HAP-1 (cell line): ENCODE results near the gene TCIRG1.

Experiments
- DNase-seq, 2 experiments: peaks; one replicate each; pipeline ENCODE4 v3.0.0-alpha.2; 2016 to 2020; ENCODE audit warnings: low spot score in 2 of 2
- H3K27me3 ChIP-seq: fragments of 250-450 bp; sonication (Bioruptor Pico); 2 replicates; pipeline ENCODE4 v1.5.1; 2020; ENCODE audit warnings: low read depth, mild to moderate bottlenecking, moderate library complexity
- H3K36me3 ChIP-seq: fragments of 250-450 bp; sonication (Bioruptor Pico); replicated peaks from 2 replicates; pipeline ENCODE4 v1.5.1; 2020; ENCODE audit warnings: mild to moderate bottlenecking
- H3K4me1 ChIP-seq: fragments of 250-450 bp; sonication (Bioruptor Pico); 2 replicates; pipeline ENCODE4 v1.5.1; 2020; ENCODE audit warnings: mild to moderate bottlenecking
- H3K4me3 ChIP-seq: fragments of 250-450 bp; sonication (Bioruptor Pico); 2 replicates; pipeline ENCODE4 v1.5.1; 2020; ENCODE audit warnings: mild to moderate bottlenecking, moderate library complexity
- H3K9me3 ChIP-seq: fragments of 250-450 bp; sonication (Bioruptor Pico); 2 replicates; pipeline ENCODE4 v1.5.1; 2020; ENCODE audit warnings: mild to moderate bottlenecking, moderate library complexity
- in situ Hi-C: fragments of 300-500 bp; cut with MboI; formaldehyde crosslinking; loops from 3 replicates; pipeline ENCODE4 v1.14.3; 2020; ENCODE audit warnings: low sequenced_read_pairs, inconsistent platforms, mixed read lengths

Gene TCIRG1

DNA sequence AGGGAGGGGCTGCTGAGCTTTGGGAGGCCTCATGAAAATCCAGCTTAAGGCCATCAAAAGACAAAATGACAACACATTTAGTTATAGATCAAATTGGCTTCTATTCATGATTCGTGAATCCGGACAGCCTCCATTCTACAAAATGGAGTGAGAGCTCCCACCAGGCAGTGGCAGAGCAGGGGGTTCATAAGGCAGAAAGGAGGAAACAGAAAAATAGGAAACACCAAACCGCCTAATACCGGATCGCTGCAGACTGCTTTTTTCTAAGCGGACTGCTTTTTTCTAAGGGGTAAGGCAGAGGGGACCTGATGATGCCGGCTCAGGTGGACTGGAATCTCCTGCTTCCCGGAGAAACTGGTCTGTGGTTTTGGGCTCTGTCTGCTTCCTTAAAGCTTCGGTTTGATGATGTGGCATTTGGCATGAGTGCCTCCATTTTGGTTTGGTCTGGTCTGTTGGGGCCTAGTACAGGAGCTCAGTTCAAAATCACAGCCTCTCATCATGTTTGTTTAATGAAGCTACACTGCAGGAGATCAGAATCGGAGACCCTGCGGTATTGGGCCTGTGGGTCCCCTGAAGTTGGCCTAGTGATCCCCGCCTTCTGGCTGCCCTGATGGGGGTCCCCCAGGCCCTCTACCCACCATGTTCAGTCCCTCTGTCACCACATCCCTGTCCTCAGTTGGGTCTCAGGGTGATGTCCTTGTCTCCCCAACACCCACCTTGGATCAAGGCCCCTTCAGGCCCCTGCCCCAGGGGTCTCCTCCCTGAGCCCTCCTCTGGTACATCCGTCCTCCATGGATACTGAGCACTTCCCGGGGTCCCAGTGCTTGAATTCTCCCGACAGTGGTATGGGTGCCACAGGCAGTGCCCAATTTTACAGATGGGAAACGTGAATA is 27.5 kb upstream of the TCIRG1 start:
- peaks cover 31% of the 10 kb centered on the region for H3K4me1 ChIP-seq
- no peak for DNase-seq

DNA sequence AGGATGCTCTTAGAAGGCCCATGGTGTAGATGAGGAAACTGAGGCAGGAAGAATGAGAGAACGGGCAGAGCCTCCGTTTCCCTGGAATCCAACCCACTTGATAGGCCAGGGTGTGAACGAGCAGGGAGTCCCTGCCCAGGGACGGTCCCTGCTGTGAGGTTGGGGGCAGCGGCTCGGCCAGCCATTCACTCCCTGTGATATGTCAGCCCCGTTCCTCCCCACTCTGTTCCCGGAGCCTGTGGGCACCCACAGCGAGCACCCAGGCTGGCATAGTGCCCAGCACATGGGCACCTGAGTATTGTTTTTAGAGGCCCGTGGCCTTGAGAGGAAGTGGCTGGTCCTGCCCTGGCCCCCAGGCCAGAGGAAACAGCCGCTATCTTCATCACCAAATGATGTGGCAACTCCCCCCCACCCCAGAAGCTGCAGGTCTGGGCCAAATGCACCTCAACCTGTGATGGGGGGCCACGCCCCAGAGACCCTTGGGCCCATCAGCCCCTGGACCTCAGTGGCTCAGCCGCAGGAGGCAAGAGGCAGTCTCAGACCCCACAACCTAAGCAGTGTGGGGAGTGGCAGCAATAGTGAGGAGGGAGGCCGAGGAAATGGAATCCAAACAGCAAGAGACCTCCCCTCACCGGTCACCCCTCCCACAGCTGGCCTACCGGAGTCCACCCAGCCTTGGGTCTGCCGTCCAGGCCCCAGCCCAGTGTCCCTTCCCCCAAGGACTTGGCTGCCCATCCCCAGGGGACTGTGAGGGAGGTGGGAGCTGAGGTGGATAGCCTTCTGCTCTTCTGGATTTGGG is 26.6 kb upstream of the TCIRG1 start:
- in situ Hi-C loops = no loop called here
- no peak overlapping the region for H3K4me3 ChIP-seq
- H3K27me3 ChIP-seq = no peaks in the 10 kb centered on the region
- peaks cover 31% of the 10 kb centered on the region for H3K4me1 ChIP-seq
- H3K36me3 ChIP-seq = no peaks in the 10 kb centered on the region
- no peak for DNase-seq
- no peaks in the 10 kb centered on the region for H3K9me3 ChIP-seq

More for the DNA sequence above, 27.5 kb upstream of the TCIRG1 start:
- H3K36me3 ChIP-seq = no peaks in the 10 kb centered on the region
- H3K27me3 ChIP-seq = no peaks in the 10 kb centered on the region
- no peak overlapping the region for H3K4me3 ChIP-seq
- in situ Hi-C loops = no loop called here
- no peaks in the 10 kb centered on the region for H3K9me3 ChIP-seq

DNA sequence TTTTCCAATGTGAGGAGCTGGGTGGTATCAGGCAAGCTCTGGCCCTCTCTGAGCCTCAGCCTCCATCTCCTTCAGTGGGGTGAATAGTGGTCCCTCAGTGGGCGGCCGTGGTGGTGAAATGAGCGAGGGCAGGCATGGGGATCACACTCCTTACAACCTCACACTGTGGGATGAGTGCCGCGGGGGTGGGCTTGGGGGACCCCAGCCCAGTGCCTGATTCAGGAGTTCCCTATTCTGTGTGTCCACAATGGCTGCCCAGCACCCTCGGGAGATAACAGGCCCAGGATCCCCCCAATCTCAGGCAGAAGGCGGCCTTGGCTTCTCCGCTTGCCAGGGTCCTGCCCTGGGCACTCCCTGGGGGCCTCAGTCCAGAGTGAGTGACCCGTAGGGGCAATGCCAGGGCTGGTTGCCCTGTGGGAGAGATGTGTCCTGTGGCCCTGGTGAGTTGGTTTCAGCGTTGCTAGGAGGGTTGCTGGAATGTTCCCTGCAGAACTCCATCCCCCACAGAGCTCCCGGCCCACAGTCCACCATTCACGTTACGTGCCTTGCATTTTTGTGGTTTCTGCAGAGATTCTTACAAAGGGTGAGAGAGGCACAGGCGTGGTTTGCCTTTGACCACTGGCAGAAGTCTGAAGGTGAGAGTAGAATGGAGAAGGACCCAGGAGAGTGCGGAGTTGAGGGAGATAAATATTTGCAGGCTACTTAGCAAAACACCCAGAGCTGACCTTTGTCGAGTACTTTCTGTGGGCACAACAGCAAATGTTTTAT is 25.8 kb upstream of the TCIRG1 start:
- peak; percentile 88 to 90 for DNase-seq
- H3K36me3 ChIP-seq = no peaks in the 10 kb centered on the region
- no peak overlapping the region for H3K4me3 ChIP-seq
- H3K27me3 ChIP-seq = no peaks in the 10 kb centered on the region
- in situ Hi-C loops = no loop called here
- no peaks in the 10 kb centered on the region for H3K9me3 ChIP-seq
- peaks cover 31% of the 10 kb centered on the region for H3K4me1 ChIP-seq

DNA sequence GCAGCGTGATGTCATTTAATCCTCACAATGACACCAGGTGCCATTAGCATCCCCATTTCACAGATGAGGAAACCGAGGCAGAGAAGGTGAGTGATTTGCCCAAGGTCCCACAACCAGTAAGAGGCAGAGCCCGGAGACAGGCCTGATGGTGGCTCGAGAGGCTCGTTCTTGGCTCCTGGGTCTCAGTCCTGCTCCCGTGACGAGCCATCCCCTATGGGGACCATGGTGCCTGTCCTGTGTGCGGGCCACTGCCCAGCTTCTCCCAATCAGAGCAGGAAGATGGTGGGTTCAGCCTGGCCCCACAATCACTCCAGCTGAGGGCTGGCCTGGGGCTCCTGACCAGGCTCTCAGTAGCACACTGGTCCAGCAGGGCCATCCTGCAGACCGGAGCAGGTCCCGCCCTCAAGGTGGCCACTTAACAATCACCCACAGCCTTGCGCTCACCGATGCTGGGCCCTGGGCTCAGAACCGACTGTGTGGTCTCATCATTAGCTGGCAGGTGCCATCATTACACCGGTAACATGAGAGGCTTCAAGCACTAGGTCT is 25.1 kb upstream of the TCIRG1 start:
- in situ Hi-C loops = no loop called here
- Histone ChIP-seq H3K4me1 (peaks cover 31% of the 10 kb centered on the region), H3K27me3 (no peaks in the 10 kb centered on the region), H3K9me3 (no peaks in the 10 kb centered on the region), H3K4me3 (no peak overlapping the region), H3K36me3 (no peaks in the 10 kb centered on the region)
- no peak for DNase-seq

DNA sequence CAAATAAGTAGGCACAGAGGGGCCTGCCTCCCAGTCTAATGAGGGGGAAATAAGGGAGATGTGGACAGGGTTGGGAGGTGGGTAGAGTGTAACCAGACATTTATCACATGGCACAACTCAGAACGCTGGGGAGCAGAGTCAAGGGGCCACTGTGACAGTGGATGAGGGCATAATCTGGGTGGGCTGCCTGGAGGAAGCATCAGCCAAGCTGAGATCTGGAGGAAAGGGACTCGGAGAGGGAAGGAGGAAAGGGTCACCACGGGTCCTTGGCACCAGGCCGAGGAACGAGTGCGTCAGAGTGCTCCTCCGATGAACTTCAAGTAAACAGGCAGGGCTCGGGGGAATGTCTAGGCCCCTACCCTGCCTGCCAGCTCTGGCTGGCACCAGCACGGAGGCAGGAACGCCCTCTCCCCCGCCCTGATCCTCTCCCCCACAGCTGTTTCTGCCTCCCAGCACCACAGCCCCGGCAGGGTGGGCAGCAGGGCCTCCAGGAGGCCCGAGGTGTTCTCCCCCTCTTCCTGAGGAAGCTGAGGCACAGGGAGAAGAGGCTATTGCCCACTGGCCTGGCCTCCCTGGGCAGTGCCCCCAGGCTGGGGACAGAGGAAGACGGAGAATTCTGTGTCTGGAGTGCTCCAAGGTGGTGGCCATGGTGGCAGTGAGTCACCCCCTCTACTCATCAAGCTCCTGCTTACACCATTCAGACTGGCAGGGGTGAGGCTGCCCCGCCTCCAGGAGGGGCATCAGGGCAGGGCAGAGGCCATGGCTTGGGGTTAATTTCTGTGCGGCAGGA is 24.5 kb upstream of the TCIRG1 start:
- no peaks in the 10 kb centered on the region for H3K9me3 ChIP-seq
- no peaks in the 10 kb centered on the region for H3K27me3 ChIP-seq
- in situ Hi-C loops = no loop called here
- DNase-seq = no peak
- no peak overlapping the region for H3K4me3 ChIP-seq
- no peaks in the 10 kb centered on the region for H3K36me3 ChIP-seq
- peaks cover 31% of the 10 kb centered on the region for H3K4me1 ChIP-seq

DNA sequence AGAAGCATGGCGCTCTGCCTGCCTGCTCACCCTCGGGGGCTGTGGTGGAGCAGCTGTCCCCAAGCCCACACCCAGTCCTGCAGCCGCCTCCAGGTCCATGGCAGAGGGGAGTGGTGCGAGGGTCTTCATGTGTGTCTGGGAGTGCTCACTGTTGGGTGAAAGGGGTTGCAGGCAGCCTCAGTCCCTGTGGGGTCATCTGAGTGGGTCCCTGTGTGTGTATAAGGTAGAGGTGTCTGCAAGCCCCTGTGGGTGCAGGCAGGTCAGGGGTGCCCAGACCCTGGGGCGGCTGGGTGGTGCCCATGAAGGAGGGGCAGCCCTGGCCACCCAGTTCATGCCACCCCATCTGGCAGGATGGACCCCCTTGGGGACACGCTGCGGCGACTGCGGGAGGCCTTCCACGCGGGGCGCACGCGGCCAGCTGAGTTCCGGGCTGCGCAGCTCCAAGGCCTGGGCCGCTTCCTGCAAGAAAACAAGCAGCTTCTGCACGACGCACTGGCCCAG is 23.8 kb upstream of the TCIRG1 start:
- Histone ChIP-seq H3K4me3 (no peak overlapping the region), H3K27me3 (no peaks in the 10 kb centered on the region), H3K36me3 (no peaks in the 10 kb centered on the region), H3K4me1 (peaks cover 27% of the 10 kb centered on the region), H3K9me3 (no peaks in the 10 kb centered on the region)
- in situ Hi-C loops = no loop called here
- DNase-seq = no peak

DNA sequence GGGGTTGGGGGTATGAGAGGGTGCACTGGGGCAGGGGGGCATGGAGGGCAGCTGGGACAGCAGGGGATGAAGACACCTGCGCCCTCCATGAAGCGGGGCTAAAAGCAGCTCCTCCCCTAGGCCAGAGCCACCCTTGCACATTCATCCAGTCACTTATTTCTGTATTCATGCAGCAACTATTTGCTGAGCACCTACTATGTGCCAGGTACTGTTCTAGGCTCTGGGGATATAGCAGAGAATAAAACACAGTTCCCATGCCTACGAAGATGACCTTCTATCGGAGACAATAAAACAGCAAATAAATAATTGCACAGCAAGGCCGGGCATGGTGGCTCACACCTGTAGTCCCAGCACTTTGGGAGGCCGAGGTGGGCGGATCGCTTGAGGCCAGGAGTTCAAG is 23.4 kb upstream of the TCIRG1 start:
- in situ Hi-C loops = no loop called here
- no peak overlapping the region for H3K4me3 ChIP-seq
- H3K9me3 ChIP-seq = no peaks in the 10 kb centered on the region
- no peaks in the 10 kb centered on the region for H3K36me3 ChIP-seq
- DNase-seq = no peak
- H3K4me1 ChIP-seq = peaks cover 23% of the 10 kb centered on the region
- no peaks in the 10 kb centered on the region for H3K27me3 ChIP-seq

DNA sequence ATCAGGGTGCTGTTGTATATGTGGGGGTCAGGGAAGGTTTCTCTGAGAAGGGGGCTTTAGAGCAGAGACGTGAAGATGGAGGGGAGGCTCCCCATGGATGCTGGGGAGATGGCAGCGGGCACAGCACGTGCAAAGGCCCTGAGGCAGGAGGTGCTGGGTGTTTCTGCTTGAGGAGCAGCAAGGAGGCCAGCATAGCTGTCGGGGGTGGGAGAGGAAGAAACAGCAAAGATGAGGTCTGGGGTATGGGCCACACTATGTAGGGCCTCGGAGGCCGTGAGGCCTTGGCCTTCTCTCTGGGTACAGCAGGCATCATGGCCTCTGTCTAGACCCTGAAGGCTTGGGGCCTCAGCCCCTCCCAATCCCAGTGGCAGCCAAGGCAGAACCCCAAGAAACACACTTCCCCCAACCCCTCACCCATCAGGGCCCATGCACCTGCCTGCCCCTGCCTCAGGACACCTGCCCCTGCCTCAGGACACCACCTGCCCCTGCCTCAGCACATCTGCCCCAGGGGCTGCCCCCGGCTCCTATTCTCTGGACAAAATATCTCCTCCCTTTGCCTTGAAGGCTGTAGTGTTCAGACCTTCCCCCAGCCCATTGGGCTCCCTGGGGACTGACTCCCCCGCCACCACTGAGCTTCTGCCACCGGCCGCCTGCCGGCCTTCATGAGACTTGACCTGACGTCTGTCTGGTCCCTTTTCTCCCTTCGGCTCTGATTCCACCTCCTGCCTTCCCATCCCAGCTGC is 22.5 kb upstream of the TCIRG1 start:
- DNase-seq = peak in 1 of 2 experiments; percentile 46
- H3K36me3 ChIP-seq = no peaks in the 10 kb centered on the region
- H3K4me3 ChIP-seq = no peak overlapping the region
- H3K9me3 ChIP-seq = no peaks in the 10 kb centered on the region
- H3K4me1 ChIP-seq = peaks cover 15% of the 10 kb centered on the region
- no peaks in the 10 kb centered on the region for H3K27me3 ChIP-seq
- in situ Hi-C loops = no loop called here

DNA sequence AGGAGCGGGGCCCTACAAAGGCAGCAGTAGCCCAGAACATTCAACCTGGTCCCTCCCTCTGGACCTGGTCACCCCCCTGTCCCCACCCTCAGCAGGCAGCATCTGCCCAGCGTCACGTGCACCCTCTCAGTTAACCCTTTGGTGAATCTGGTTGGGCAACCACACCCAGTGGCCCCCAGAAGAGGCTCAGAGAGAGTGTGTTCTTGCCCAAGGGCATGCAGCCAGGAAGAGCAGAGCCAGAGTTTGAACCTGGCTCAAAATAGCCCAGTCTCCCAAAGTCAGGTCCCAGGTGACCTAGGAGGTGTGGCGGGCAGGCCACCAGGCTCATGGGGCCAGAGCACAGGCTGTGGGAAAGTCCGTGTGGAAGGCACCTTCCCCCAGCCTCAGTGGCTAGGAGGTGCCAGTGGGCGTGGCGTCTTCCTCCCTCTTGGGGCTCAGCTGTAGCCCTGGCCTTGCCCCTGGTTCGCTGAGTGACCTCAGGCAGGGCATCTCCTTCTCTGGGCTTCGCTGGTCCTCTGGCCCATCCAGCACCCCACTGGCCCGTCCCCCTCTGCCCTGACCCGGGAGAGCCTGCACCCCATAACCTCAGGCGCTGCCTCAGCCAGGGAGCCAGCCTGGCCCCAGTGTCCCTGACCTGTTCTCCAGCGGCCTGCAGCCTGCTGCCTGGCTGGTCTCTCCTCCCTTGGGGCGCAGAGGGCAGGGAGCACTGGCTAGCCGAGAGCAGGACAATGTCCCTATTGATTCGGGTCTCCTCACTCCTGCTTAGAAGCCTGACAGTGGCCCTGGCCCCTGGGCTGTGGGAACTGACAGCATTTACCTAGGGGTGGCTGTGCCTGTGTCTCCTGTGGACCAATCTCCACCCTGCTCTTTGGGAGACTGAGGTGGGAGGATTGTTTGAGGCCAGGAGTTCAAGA is 21.7 kb upstream of the TCIRG1 start:
- no peak for DNase-seq
- Histone ChIP-seq H3K9me3 (no peaks in the 10 kb centered on the region), H3K4me1 (peaks cover 15% of the 10 kb centered on the region), H3K27me3 (no peaks in the 10 kb centered on the region), H3K36me3 (no peaks in the 10 kb centered on the region), H3K4me3 (no peak overlapping the region)
- in situ Hi-C loops = no loop called here

DNA sequence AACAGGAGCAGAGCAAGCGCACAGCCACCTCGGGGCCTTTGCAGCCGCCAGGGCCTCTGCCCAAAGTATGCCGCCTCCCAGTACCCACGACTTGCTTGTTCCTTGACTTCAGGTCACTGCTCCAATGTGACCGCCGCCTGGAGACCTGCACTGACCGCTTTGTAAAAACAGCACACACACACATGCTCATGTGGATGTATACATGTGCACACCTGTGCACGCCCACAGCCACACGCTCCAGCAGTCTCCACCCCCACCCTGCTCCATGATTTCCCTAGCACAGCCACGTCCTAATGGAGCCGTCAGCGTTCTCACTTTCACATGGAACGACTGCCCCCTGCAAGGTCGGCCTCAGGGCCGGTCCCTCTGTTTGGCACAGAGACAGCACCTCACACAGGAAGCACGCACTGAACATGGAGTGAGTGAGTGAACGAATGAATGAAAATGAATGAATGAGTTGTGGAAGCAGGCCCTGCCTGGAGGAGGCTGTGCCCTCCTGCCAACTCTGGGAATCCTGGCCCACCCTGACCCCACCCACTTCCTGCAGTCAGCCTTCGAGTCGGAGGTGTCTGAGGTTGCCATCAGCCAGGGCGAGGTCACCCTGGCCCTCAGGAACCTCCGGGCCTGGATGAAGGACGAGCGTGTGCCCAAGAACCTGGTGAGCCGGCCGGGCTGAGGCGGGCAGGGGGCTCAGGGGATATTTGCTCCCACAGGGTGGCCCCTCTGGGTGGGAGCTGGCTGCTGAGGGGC is 20.7 kb upstream of the TCIRG1 start:
- no peak for DNase-seq
- Histone ChIP-seq H3K4me3 (no peak overlapping the region), H3K9me3 (no peaks in the 10 kb centered on the region), H3K4me1 (peaks cover 7% of the 10 kb centered on the region), H3K36me3 (no peaks in the 10 kb centered on the region), H3K27me3 (no peaks in the 10 kb centered on the region)
- in situ Hi-C loops = no loop called here

DNA sequence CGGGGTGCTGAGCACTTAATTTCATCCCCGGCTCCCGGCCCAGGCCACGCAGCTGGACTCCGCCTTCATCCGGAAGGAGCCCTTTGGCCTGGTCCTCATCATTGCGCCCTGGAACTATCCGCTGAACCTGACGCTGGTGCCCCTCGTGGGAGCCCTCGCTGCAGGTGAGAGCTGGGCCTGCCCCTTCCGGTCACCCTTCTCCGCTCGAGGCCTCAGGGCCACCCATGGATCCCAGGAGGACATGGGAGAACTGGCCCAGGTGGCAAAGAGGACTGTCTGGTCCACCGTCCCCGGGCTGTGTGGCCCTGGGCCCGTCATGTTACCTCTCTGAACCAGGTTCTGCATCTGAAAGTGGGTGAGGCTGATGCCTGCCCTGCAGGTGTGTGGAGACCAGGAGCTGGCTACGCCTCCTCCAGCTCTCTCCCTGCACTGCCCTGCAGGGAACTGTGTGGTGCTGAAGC is 20.1 kb upstream of the TCIRG1 start:
- Histone ChIP-seq H3K9me3 (no peaks in the 10 kb centered on the region), H3K4me3 (no peak overlapping the region), H3K36me3 (no peaks in the 10 kb centered on the region), H3K4me1 (peaks cover 1% of the 10 kb centered on the region), H3K27me3 (no peaks in the 10 kb centered on the region)
- DNase-seq = no peak
- in situ Hi-C loops = no loop called here
